GM18517 (cell line): ENCODE measurements around the gene ISX.

Experiments
- ATAC-seq: cut with Tn5 transposase; IDR thresholded peaks from one replicate; pipeline ENCODE4 v1.9.1; 2021; ENCODE audit warnings: mild to moderate bottlenecking, moderate library complexity; ENCODE audit not compliant: unreplicated experiment

ISX gene

GRCh38 chr22:35109616-35110015 is 43.7 kb downstream of the ISX start:
- no peak for ATAC-seq

DNA sequence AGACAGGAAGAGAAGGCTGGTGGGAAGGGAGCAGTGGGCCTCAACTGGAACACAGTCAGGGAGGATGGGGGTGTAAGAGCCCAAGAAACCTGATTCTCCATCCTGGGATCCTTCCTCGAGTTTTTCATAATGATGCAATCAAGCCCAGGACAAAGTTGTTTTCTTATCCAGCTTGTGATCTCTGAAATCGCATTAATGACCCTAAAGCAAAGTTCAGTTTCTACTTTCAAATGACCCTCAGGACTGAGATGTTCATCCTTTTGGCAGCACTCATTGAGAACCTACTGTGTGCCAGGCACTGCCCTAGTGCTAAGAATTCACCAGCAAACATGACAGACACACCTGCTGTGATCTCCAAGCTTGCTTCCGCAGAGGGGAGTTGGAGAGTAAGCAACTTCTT is 45.3 kb downstream of the ISX start:
- no peak for ATAC-seq

DNA sequence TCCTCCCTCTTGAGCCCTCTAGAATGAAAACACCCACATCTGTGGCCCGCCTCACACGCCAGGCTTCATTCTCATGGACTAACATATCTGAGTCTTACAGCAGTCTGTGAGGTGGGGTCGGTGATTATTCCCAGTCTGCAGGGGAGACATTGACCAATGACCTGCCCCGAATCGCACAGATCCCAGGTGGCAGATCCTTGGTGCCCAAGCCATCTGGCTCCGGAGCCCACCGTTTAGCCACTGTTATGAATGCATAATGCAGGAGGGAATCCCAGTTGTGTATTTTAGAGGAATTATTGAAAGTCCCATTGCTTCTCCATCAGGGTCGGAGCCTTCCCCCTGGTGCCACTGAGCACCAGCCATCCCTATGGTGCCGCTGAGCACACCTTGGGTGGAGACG is 47.4 kb downstream of the ISX start:
- ATAC-seq, result no peak

DNA sequence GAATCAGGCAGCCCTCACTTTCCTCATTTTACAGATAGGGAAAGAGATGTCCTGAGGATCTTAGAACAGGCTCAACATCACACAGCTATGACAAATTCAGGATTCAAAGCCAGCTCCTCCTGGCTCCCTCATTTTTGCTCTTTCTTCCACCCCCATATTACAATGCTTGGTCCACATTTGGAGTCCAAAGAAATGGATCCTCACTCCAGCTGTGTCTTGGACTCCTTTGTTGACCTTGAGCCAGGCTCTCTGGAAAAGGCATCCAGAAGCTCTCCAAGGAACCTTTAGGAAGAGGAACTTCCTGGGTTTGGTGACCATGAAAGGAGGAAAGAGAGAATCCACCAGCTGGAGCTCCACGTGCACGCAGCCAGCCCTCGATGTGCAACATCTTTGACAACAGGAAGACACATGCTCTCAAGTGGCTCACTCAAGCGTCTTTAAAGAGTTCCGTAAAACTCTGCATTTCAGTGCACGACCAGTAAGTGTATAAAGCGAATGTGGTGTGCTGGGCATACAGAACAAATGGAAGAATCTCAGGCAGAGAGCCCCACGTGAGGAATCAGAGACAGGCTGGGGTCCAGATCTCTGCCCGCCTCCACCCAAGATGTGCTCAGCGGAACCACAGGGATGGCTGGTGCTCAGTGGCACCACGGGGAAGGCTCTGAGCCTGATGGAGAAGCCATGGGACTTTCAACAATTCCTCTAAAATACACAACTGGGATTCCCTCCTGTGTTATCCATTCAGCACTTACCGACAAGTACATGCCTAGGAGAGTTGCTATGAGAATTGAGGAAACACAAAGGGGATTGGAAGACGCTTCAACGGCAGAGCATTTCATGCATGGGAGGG is 48.4 kb downstream of the ISX start:
- ATAC-seq, result no peak

DNA sequence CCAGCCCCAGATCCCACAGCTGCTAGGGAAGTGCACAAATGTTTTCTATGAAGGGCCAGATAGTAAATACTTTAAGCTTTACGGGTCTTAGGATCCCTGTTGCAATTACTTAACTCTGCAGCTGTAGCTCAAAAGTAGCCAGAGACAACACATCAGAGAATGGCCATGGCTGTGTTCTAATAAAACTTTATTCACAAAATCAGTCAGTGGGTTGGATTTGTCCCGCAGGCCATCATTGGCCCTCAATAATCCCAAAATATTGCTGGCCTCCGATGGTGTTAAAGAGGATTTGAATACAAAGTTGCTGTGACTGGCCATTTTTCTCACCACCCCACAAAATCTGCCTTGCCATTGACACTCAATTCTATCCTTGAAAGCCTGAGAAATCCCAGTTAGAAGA is 49.6 kb downstream of the ISX start:
- no peak for ATAC-seq

DNA sequence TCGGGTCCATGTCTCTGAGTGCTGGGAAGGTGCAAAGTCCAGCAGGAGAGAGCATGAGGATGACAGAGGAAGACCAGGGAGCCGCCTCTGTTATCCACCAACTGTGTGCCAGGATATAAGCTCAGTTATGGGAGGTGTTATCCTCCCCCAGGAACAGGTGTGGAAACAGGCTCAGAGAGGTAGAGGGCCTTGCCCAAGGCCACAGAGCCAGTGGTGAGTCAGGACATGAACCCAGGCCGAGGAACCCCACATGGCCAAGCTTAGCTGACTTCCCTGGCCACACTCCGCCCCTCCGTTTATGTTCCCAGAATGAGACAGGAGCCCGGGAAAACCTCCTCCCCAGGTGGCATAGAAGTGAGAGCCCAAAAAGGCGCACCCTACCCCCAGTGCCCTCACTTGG is 50.3 kb downstream of the ISX start:
- ATAC-seq, result no peak

GRCh38 chr22:35116817-35117216 is 50.9 kb downstream of the ISX start:
- ATAC-seq, result no peak

DNA sequence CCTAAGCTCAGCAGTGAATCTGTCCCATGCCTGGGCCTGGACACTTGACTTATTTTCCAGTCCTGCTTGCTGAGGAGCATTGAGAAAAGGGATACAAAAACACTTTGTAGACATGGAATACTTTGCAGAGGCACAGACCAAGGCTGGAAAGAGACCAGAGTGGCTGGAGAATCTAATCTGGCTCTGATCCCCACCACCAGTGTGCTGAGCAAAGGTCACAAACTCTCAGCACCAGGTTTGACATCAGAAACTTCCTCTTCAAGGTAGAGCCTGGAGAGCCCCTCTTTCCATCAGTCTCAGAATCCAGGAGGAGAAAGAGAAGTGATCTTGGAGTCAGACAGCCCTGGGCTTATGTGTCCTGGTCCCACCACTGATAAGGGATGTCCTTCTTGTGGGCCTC is 53.5 kb downstream of the ISX start:
- no peak for ATAC-seq

- ATAC-seq, result no peak
Measured at GRCh38 chr22:35124691-35125219, 58.8 kb downstream of the ISX start.

DNA sequence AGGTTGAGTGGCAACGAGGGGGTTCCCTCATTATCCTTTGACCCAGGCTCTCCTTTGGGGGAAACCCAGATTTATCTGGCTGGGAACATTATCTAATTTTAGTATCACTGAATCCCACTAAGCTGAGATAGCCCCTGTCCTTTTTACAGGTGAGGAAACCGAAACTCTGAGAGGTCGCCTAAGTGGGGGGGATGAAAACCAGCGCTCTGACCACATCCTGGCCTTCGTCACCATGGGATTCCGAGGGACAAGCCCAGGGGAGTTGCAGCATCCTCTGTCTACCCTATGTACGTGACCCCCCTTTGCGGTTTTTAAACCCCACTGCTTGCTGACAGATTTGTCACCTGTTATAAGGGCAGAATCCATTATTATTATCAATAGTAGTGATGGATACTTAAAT is 61.0 kb downstream of the ISX start:
- peak; percentile 45 for ATAC-seq

- ATAC-seq, result peak; percentile 77
Measured at GRCh38 chr22:35128637-35129036, 62.7 kb downstream of the ISX start.

DNA sequence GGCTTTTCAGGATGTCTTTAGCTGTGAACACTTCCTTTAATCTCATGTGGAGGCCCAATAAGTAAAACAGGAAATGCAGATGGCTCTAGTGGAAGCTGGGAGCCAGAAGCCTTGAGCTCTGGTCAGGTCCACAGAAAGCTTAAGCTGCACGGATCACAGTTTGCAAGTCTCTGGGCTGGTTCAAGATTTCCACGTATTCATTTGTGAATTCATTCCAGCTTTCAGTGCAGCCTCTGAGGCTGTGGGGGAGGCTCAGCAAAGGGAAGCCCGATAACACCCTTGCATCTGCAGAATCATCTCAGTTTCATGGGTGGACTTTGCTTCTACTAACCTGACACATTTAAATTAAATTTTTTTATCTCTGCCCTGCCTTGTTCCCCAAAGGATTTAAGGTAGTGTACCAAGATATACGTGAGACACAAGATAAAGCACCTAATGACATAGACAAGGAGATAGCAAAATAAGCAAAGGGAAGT is 65.6 kb downstream of the ISX start:
- no peak for ATAC-seq

GRCh38 chr22:35132568-35132967 is 66.6 kb downstream of the ISX start:
- ATAC-seq, result no peak

DNA sequence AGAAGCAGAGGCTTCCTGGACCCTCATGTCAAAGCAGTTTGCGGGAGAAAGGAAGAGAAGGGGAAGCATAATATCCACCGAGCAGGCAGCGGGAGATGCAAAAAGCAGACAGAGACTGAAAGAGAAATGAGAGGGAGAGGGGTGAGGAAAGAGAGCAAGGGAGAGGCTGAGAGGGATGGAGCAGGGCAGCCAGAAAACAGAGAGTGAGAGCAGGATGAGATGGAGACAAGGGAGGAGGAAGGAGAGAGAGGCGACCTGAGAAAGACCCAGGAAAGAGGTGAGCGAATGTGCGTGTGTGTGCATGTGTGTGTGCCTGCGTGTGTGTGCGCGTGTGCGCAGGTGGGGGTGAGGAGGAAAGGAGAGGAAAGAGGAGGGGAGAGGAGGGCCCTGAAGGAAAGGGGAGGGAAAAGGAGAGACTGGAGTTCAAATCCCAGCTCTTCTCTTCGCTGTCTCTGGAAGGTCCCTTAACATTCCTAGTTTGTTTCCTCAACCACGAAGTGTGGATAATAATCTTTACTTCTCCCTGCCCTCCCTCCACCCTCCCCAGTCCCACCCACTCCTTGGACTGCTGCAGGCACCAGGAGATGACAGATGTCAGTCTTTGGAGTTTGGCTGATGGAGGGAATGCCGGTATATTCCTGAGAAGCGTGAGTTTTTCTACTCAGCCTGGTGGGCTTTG is 67.9 kb downstream of the ISX start:
- ATAC-seq, result no peak

GRCh38 chr22:35134637-35135036 is 68.7 kb downstream of the ISX start:
- no peak for ATAC-seq

DNA sequence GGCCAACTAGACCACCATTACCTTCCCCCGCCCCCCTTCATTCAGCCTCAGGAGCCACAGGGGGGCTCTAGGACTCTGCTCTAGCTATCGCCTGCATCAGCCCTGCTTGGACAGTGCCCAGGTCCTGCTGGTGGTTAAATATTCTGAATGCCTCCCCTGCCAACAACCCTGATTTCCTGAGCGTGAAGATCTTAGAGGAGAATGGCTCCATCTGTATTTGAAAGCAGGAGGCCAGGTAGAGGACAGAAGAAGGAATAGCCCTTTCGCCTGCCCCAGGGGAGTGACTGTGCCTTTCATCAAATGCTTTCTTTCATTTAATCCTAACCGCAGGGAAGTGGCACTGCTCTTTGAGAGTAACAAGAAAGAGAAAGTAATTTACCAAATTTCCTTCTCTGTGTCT is 69.2 kb downstream of the ISX start:
- no peak for ATAC-seq
